GM18507 (cell line): ENCODE data around the gene CARM1.
"Not testable (repeated sequence)": the region's sequence is repeated elsewhere in the genome, so short reads cannot be mapped to it uniquely, and the experiment has no call there.

Experiments
- DNase-seq: peaks from one replicate; pipeline ENCODE4 v3.0.0; 2011; ENCODE audit warnings: low read depth; ENCODE audit not compliant: insufficient read length; ENCODE audit errors: extremely low spot score
- FAIRE-seq: peaks from 2 replicates; lab custom pipeline; 2011; peaks lifted over from hg19 to GRCh38; lab: Jason Lieb, UNC

CARM1 gene

GRCh38 chr19:10922638-10923014 is 51.3 kb downstream of the CARM1 start:
- no peak for FAIRE-seq

DNA sequence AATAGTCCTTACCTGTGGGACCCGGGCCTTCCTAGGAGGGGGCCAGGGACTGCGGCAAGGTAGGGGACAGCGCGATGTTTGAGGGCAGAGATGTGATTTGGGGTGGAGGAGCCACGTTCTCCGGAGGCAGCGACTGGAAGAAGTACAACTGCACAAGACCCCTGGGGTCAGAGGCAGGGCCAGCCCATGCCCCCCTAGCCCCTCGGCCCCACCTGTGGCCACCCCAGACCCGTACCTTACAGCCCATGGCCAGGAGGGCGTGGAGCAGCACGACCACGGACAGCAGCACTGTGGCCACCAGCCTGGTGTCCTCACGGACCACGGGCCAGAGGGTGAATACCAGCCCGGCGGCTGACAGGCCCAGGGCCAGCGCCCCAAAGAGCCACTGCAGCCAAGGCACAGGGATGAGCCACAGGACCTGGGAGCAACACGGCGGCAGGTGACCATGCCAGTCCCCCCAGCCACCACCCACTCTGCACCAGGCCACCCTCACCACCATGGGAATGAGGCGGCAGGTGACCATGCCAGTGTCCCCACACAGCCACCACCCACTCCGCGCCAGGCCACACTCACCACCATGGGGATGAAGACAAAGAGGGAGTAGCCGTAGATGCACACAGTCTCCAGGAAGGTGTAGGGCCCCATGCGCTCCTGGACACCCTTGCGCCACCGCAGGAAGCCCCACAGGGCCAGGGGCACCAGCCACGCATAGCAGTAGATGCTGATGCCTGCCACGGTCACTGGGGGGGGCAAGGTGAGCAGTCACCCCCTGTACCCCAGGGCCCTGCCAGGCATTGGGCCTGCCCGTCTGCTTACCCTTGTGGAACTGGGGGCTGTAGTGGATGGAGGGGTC is 52.1 kb downstream of the CARM1 start:
- FAIRE-seq, result no peak

More at GRCh38 chr19:10922638-10923014, 51.3 kb downstream of the CARM1 start:
- no peak for DNase-seq

DNA sequence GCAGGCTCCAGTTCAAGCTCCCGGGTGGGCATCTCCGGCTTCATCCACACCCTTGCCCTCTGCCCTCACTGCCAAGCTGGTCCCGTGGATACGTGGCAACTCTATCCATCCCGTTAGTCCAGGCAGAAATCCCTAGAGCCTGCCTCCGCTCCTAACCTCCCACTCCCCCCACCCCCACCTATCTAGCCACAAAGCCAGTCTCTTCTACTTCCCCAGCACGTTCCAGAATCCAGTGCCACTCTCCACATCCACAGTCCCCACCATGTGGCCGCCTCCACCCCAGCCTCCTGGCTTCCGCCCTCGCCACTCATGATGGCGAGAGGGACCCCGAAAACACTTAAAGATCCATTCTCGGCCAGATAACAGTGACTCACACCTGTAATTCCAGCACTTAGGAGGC is 53.2 kb downstream of the CARM1 start:
- FAIRE-seq (no peak), DNase-seq (no peak)

More for the DNA sequence above, 52.1 kb downstream of the CARM1 start:
- DNase-seq, result no peak

GRCh38 chr19:10927730-10928562 is 56.6 kb downstream of the CARM1 start:
- FAIRE-seq (no peak), DNase-seq (no peak)

GRCh38 chr19:10928563-10929401 is 57.4 kb downstream of the CARM1 start, which contains the start of the genes TIMM29 and YIPF2:
TIMM29 (plus strand) TSS chr19:10928811; CDS start chr19:10928823, 12 bp downstream.
YIPF2 (minus strand) TSS chr19:10928639; CDS start chr19:10928410, 229 bp downstream.
- DNase-seq (peak; percentile 96), FAIRE-seq (peak; percentile 95)

DNA sequence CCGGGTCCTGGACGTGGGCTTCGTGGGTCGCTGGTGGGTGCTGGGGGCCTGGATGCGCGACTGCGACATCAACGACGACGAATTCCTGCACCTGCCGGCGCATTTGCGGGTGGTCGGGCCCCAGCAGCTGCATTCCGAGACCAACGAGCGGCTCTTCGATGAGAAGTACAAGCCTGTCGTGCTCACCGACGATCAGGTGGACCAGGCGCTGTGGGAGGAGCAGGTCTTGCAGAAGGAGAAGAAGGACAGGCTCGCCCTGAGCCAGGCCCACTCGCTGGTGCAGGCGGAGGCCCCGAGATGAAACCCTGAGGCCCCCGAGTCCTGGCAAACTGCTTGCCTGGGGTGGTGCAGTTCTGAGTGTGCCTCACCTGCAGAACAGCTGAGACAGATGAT is 58.0 kb downstream of the CARM1 start:
- no peak for DNase-seq
- FAIRE-seq, result no peak

- no peak for FAIRE-seq
- DNase-seq, result no peak
Measured at GRCh38 chr19:10935371-10936059, 64.2 kb downstream of the CARM1 start.

DNA sequence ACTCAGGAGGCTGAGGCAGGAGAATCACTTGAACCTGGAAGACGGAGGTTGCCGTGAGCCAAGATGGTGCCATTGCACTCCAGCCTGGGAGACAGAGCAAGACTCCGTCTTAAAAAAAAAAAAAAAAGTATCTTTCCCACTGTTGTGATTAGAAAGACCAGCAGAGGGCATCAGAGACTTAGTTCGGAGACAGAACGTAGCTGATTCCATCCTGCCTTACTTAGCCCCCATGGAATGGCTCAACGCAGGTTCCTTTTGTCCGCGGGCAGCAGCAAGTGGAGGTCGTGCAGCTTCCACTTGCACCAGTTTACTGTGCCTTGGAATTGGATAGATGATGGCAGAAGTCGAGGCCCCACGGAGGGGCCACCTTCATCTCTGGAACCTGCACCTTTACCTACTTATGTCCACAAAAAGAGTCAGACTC is 65.3 kb downstream of the CARM1 start:
- FAIRE-seq, result peak; percentile 65
- no peak for DNase-seq

DNA sequence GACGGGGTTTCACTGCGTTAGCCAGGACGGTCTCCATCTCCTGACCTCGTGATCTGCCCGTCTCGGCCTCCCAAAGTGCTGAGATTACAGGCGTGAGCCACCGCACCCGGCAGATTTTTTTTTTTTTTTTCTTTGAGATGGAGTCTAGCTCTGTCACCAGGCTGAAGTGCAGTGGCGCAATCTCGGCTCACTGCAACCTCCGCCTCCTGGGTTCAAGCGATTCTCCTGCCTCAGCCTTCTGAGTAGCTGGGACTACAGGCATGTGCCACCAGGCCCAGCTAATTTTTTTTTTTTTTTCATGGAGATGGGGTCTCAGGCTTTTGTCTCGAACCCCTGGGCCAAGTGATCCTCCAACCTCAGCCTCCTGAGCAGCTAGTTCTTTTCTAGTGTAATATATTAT is 70.3 kb downstream of the CARM1 start:
- DNase-seq, FAIRE-seq: not testable (repeated sequence)

DNA sequence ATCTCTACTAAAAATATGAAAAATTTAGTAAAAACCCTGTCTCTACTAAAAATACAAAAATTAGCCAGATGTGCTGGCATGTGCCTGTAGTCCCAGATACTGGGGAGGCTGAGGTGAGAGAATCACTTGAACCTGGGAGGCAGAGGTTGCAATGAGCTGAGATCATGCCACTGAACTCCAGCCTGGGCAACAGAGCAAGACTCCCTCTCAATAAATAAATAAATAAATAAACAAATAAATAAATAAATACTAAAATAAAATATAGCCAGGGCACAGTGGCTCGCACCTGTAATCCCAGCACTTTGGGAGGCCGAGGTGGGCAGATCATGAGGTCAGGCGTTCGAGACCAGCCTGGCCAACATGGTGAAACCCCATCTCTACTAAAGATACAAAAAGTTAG is 72.1 kb downstream of the CARM1 start:
- FAIRE-seq, DNase-seq: not testable (repeated sequence)

GRCh38 chr19:10945264-10945663 is 73.9 kb downstream of the CARM1 start:
- no peak for DNase-seq
- no peak for FAIRE-seq

DNA sequence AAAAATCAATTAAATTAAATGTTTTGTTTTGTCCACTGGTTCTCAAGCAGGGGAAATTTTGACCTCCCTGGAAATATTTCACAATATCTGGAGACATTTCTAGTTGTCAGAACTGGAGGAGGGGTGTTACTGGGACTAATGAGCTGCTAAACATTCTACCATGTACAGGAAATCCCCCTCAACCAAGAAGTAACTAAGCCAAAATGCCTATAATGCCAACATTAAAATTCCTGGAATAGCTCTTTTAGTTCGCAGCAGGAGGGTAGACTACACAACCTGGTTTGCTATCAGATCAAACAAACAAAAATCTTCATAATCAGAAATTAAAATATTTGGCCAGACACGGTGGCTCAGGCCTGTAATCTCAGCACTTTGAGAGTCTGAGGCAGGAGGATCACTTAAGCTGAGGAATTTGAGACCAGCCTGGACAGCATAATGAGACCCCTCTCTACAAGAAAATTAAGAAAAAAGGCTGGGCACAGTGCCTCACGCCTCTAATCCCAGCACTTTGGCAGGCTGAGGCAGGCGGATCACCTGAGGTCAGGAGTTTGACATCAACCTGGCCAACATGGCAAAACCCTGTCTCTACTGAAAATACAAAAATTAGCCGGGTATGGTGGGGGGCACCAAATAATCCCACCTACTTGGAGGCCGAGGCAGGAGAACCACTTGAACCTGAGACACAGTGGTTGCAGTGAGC is 75.8 kb downstream of the CARM1 start:
- DNase-seq (no peak), FAIRE-seq (no peak)

GRCh38 chr19:10952809-10953208 is 81.5 kb downstream of the CARM1 start:
- FAIRE-seq, result no peak

GRCh38 chr19:10959277-10959968 is 88.1 kb downstream of the CARM1 start:
- not testable (repeated sequence) for DNase-seq, FAIRE-seq

More at GRCh38 chr19:10952809-10953208, 81.5 kb downstream of the CARM1 start:
- no peak for DNase-seq

- peak; percentile 86 for FAIRE-seq
- peak; percentile 96 for DNase-seq
Measured at GRCh38 chr19:10960314-10961072, 89.1 kb downstream of the CARM1 start, which contains the start of gene SMARCA4. SMARCA4 (plus strand) TSS chr19:10961030; CDS start chr19:10984152, 23,122 bp downstream.

- DNase-seq (no peak), FAIRE-seq (no peak)
Measured at GRCh38 chr19:10961073-10961860, 89.9 kb downstream of the CARM1 start.
